Measurements from ENCODE around the gene VPS51. TPM values are rescaled to one million over a fixed set of nuclear protein-coding genes. Genes with fewer than 3 reads are reported as not detected.
"Not testable (repeated sequence)": the region's sequence is repeated elsewhere in the genome, so short reads cannot be mapped to it uniquely, and the experiment has no call there.

VPS51 gene
- total and polyA plus RNA-seq, 5 donors from 2014 or later, result 84.2 to 234 (median 96.9) TPM

DNA sequence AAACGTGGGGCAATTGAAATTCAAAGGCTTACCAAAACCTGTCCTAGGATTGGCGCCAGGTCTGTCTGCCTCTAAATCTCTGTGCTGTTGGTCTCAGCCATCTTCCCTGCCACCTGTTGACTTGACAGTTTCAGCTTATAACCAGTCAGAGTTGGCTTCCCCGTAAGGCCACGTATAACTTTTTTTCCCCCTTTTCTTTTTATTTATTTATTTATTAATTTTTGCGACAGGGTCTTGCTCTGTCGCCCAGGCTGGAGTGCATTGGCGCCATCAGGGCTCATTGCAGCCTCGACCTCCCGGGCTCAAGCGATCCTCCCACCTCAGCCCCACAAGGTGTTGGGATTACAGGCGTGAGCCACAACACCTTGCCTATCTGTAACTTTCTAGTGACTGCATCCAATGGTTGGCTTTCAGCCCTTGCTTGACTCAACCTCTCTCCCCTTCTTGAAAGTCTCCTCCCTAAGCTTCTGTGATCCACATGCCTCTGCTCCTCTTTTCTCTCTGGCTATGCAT, 39.7 kb downstream of the VPS51 start:
- peaks cover 8% of the 10 kb centered on the region for H3K36me3 Mint-ChIP-seq
- peaks cover 0 to 2% (median 0%) of the 10 kb centered on the region in 7 donors for H3K9me3 Mint-ChIP-seq
- H3K4me3 ChIP-seq (ENCODE audit: low read depth, low read length), result peak overlapping the region; percentile 87
- H3K4me1 ChIP-seq (ENCODE audit: control insufficient read depth, insufficient read depth, low read length, poor library complexity, severe bottlenecking), result peaks cover 38% of the 10 kb centered on the region
- peaks cover 4% of the 10 kb centered on the region for H3K27me3 ChIP-seq (ENCODE audit: control insufficient read depth, insufficient read depth, low read length)
- peaks cover 7 to 48% (median 23%) of the 10 kb centered on the region in 4 donors for H3K4me1 Mint-ChIP-seq
- peaks cover 7% of the 10 kb centered on the region for H3K27me3 Mint-ChIP-seq
- H3K9me3 ChIP-seq (ENCODE audit: control insufficient read depth in 2 of 2, low read length in 2 of 2), result no peaks in the 10 kb centered on the region
- peaks cover 19% of the 10 kb centered on the region for H3K36me3 ChIP-seq (ENCODE audit: control insufficient read depth, insufficient read depth, low read length)
- no peak for DNase-seq
- H3K4me3 Mint-ChIP-seq, result peak overlapping the region; percentile 96 to 100 (median 98)
- peak overlapping the region; percentile 99 for H3K27ac ChIP-seq (ENCODE audit: insufficient read depth, low read length, poor library complexity, severe bottlenecking)
- peak overlapping the region; percentile 99 to 100 (median 100) for H3K27ac Mint-ChIP-seq
- no peak for ATAC-seq (ENCODE audit: low read depth in 2 of 2)

DNA sequence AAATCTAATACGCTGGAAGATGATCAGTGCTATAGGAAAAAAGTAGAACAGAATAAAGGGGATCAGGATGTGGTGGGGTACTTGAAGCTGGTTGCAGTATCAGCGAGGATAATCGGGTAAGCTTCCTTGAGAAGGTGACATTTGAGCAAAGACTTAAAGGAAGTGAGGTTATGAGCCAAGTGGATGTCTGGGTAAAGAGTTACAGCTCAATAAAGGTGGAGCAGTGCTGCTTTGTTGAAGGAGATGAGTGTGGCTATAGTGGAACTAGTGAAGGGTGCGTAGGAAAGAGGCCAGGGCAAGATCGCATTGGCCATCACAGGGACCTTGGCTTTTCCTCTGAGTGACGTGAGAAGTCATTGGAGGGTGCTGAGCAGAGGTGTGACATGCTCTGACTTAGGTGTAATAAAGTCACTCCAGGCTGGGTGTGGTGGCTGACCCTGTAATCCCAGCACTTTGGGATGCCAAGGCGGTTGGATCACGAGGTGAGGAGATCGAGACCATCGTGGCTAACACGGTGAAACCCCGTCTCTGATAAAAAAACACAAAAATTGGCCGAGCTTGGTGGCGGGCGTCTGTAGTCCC, 40.6 kb downstream of the VPS51 start:
- H3K27me3 ChIP-seq (ENCODE audit: control insufficient read depth, insufficient read depth, low read length), result peaks cover 8% of the 10 kb centered on the region
- peaks cover 7% of the 10 kb centered on the region for H3K27me3 Mint-ChIP-seq
- no peaks in the 10 kb centered on the region for H3K36me3 Mint-ChIP-seq
- no peaks in the 10 kb centered on the region for H3K9me3 ChIP-seq (ENCODE audit: control insufficient read depth in 2 of 2, low read length in 2 of 2)
- H3K4me1 ChIP-seq (ENCODE audit: control insufficient read depth, insufficient read depth, low read length, poor library complexity, severe bottlenecking), result peaks cover 37% of the 10 kb centered on the region
- H3K4me1 Mint-ChIP-seq, result peaks cover 7 to 48% (median 23%) of the 10 kb centered on the region in 4 donors
- peaks cover 0 to 2% (median 0%) of the 10 kb centered on the region in 7 donors for H3K9me3 Mint-ChIP-seq
- H3K4me3 Mint-ChIP-seq, result peak overlapping the region; percentile 73 to 96 (median 86)
- ATAC-seq (ENCODE audit: low read depth in 2 of 2) (no peak), DNase-seq (no peak)
- peaks cover 10% of the 10 kb centered on the region for H3K36me3 ChIP-seq (ENCODE audit: control insufficient read depth, insufficient read depth, low read length)
- H3K27ac Mint-ChIP-seq, result peak overlapping the region; percentile 7 to 100 (median 97)
- H3K27ac ChIP-seq (ENCODE audit: insufficient read depth, low read length, poor library complexity, severe bottlenecking), result peak overlapping the region; percentile 99
- H3K4me3 ChIP-seq (ENCODE audit: low read depth, low read length), result no peak overlapping the region

DNA sequence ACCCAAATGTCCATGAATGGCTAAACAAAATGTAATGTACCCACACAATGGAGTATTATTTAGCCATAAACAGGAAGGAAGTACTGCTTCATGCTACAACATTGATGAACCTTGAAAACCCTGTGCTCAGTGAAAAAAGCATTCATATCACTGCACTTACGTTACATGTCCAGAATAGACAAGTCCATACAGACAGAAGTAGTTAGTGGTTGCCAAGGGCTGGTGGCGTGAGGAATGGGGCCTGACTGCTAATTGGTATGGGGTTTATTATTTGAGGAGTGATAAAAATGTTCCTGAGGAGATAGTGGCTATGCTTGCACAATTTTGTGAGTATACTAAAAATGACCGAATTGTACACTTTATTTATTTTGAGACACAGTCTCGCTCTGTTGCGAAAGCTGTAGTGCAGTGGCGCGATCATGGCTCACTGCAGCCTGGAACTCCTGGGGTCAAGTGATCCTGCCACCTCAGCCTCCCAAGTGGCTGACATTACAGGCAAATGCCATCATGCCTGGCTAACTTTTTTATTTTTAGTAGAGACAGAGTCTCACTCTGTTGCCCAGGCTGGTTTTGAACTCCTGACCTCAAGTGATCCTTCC, 46.0 kb downstream of the VPS51 start:
- Histone ChIP-seq H3K9me3 (ENCODE audit: control insufficient read depth in 2 of 2, low read length in 2 of 2) (no peaks in the 10 kb centered on the region), H3K27me3 (ENCODE audit: control insufficient read depth, insufficient read depth, low read length) (peaks cover 8% of the 10 kb centered on the region), H3K4me1 (ENCODE audit: control insufficient read depth, insufficient read depth, low read length, poor library complexity, severe bottlenecking) (no peaks in the 10 kb centered on the region), H3K36me3 (ENCODE audit: control insufficient read depth, insufficient read depth, low read length) (no peaks in the 10 kb centered on the region), H3K4me3 (ENCODE audit: low read depth, low read length) (no peak overlapping the region), H3K27ac (ENCODE audit: insufficient read depth, low read length, poor library complexity, severe bottlenecking) (no peak overlapping the region)
- no peak for DNase-seq
- Mint-ChIP-seq H3K27ac (no peak overlapping the region), H3K9me3 (peaks cover 0 to 2% (median 0%) of the 10 kb centered on the region in 7 donors), H3K4me1 (peaks cover 0 to 3% (median 2%) of the 10 kb centered on the region in 4 donors), H3K4me3 (no peak overlapping the region), H3K36me3 (no peaks in the 10 kb centered on the region), H3K27me3 (peaks cover 26% of the 10 kb centered on the region)
- ATAC-seq (ENCODE audit: low read depth in 2 of 2), result no peak

DNA sequence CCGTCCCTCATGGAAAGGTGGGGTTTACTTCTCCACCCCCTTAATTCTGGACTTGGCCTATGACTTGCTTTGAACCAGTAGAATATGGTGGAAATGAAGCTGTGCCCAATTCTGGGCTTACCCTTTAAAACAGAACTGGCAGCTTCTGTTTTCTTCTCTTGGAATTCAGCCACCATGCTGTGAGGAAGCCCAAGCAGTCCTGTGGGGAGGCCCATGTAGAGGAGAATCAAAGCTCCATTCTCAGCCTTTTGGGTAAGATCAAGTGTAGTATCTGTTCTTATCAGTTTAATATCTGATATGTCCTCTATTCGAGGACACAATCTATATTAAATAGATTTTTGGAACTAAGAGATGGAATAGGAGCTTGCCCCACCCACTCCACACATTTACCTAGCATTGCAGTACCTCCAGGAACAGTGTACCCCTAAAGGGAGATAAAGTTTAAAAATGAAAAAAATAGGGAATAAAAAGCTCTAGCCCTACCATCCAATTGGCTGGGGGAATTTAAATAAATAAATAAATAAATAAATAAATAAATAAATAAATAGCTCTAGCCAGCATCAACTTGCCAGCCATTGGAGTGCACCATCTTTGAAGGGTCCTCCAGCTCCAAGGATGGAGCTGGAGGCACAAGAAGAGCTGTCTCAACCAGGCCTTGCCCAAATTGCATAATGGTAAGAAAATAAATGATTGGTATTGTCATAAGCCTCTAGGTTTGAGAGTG, 51.5 kb downstream of the VPS51 start:
- no peak overlapping the region for H3K27ac ChIP-seq (ENCODE audit: insufficient read depth, low read length, poor library complexity, severe bottlenecking)
- H3K27me3 Mint-ChIP-seq, result peaks cover 31% of the 10 kb centered on the region
- H3K4me3 ChIP-seq (ENCODE audit: low read depth, low read length), result no peak overlapping the region
- H3K36me3 Mint-ChIP-seq, result no peaks in the 10 kb centered on the region
- H3K4me3 Mint-ChIP-seq, result no peak overlapping the region
- ATAC-seq (ENCODE audit: low read depth in 2 of 2), result no peak
- H3K27me3 ChIP-seq (ENCODE audit: control insufficient read depth, insufficient read depth, low read length), result no peaks in the 10 kb centered on the region
- no peaks in the 10 kb centered on the region for H3K36me3 ChIP-seq (ENCODE audit: control insufficient read depth, insufficient read depth, low read length)
- no peaks in the 10 kb centered on the region for H3K9me3 ChIP-seq (ENCODE audit: control insufficient read depth in 2 of 2, low read length in 2 of 2)
- H3K4me1 Mint-ChIP-seq, result no peaks in the 10 kb centered on the region
- no peak overlapping the region for H3K27ac Mint-ChIP-seq
- peaks cover 0 to 2% (median 0%) of the 10 kb centered on the region in 7 donors for H3K9me3 Mint-ChIP-seq
- H3K4me1 ChIP-seq (ENCODE audit: control insufficient read depth, insufficient read depth, low read length, poor library complexity, severe bottlenecking), result no peaks in the 10 kb centered on the region
- DNase-seq, result no peak

DNA sequence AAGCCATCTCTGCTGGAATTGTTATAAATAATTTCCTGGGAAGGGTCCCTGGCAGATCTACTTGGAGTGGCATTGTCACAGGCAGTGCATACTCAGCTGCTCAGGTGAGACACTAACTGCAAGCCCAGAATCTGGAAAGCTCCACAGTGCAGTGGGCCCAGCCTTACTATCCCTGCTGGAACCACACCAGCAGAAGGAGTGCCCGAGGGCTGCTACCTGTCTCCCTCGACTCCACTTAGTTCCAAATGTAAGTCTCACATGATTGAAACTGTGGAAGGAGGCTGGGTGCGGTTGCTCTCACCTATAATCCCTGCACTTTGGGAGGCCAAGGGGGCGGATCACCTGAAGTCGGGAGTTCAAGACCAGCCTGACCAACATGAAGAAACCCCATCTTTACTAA, 52.6 kb downstream of the VPS51 start:
- no peaks in the 10 kb centered on the region for H3K36me3 Mint-ChIP-seq
- no peaks in the 10 kb centered on the region for H3K36me3 ChIP-seq (ENCODE audit: control insufficient read depth, insufficient read depth, low read length)
- no peak for DNase-seq
- peaks cover 0 to 2% (median 0%) of the 10 kb centered on the region in 7 donors for H3K9me3 Mint-ChIP-seq
- no peak for ATAC-seq (ENCODE audit: low read depth in 2 of 2)
- H3K9me3 ChIP-seq (ENCODE audit: control insufficient read depth in 2 of 2, low read length in 2 of 2), result no peaks in the 10 kb centered on the region
- H3K27me3 ChIP-seq (ENCODE audit: control insufficient read depth, insufficient read depth, low read length), result no peaks in the 10 kb centered on the region
- H3K4me3 Mint-ChIP-seq, result no peak overlapping the region
- no peaks in the 10 kb centered on the region for H3K4me1 Mint-ChIP-seq
- peaks cover 38% of the 10 kb centered on the region for H3K27me3 Mint-ChIP-seq
- H3K27ac ChIP-seq (ENCODE audit: insufficient read depth, low read length, poor library complexity, severe bottlenecking), result no peak overlapping the region
- H3K4me3 ChIP-seq (ENCODE audit: low read depth, low read length), result no peak overlapping the region
- no peak overlapping the region for H3K27ac Mint-ChIP-seq
- no peaks in the 10 kb centered on the region for H3K4me1 ChIP-seq (ENCODE audit: control insufficient read depth, insufficient read depth, low read length, poor library complexity, severe bottlenecking)

DNA sequence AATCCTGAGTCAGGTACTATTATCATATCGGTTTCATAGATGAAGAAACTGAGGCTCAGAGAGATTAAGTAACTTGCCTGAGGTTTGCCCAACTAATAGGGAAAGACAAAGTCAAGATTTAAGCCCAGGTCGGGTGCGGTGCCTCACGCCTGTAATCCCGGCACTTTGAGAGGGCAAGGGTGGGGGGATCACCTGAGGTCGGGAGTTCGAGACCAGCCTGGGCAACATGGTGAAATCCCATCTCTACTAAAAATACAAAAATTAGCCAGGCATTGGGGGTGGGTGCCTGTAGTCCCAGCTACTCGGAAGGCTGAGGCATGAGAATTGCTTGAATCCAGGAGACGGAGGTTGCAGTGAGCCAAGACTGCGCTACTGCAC, 54.1 kb downstream of the VPS51 start:
- not testable (repeated sequence) for H3K27ac Mint-ChIP-seq; H3K4me1 ChIP-seq (ENCODE audit: control insufficient read depth, insufficient read depth, low read length, poor library complexity, severe bottlenecking); H3K36me3 ChIP-seq (ENCODE audit: control insufficient read depth, insufficient read depth, low read length); ATAC-seq (ENCODE audit: low read depth in 2 of 2); H3K36me3 Mint-ChIP-seq; H3K4me3 ChIP-seq (ENCODE audit: low read depth, low read length); H3K9me3 Mint-ChIP-seq; H3K4me1 Mint-ChIP-seq; H3K9me3 ChIP-seq (ENCODE audit: control insufficient read depth in 2 of 2, low read length in 2 of 2); H3K27me3 ChIP-seq (ENCODE audit: control insufficient read depth, insufficient read depth, low read length); H3K27ac ChIP-seq (ENCODE audit: insufficient read depth, low read length, poor library complexity, severe bottlenecking); DNase-seq; H3K4me3 Mint-ChIP-seq
- peaks cover 36% of the 10 kb centered on the region for H3K27me3 Mint-ChIP-seq

DNA sequence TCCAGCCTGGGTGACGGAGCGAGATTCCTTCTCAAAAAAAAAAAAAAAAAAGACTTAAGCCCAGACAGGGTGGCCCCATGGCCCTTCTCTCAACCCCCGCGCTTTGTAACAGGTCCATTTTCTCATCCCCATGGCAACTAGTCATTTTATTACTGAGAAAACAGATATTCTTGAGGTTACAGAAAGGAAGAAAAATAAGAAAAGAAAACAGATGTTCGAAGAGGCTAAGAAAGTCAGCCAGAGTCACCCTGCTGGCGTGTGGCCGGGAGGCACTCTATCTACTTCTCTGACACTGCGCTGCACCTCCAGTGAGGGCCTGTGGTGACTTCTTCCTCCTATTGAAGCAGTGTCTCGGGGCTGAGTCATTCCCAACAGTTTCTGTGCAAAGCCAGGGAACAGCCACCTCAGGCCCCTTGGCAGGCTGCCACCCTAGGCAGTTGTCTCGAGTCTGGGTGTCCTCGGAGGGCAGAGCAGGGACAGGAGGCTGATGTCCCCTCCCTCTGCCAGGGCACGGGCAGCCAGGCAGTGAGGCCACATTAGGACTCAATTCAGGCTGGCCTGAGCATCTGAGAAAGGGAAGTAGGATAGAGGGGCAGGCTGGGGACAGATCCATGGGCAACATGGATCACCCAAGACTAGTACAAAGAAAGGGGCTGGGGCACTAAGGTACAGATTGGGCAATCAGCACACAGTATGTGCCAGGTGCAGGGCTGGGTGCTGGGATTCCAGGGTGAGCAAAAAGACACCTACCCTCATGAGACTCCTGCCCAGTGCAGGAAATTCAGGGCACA, 54.7 kb downstream of the VPS51 start:
- Histone ChIP-seq H3K27me3 (ENCODE audit: control insufficient read depth, insufficient read depth, low read length) (no peaks in the 10 kb centered on the region), H3K4me3 (ENCODE audit: low read depth, low read length) (no peak overlapping the region), H3K36me3 (ENCODE audit: control insufficient read depth, insufficient read depth, low read length) (no peaks in the 10 kb centered on the region), H3K4me1 (ENCODE audit: control insufficient read depth, insufficient read depth, low read length, poor library complexity, severe bottlenecking) (no peaks in the 10 kb centered on the region), H3K9me3 (ENCODE audit: control insufficient read depth in 2 of 2, low read length in 2 of 2) (no peaks in the 10 kb centered on the region), H3K27ac (ENCODE audit: insufficient read depth, low read length, poor library complexity, severe bottlenecking) (no peak overlapping the region)
- no peaks in the 10 kb centered on the region for H3K36me3 Mint-ChIP-seq
- DNase-seq (no peak), ATAC-seq (ENCODE audit: low read depth in 2 of 2) (peak; percentile 50)
- H3K4me3 Mint-ChIP-seq, result no peak overlapping the region
- H3K27ac Mint-ChIP-seq, result peak overlapping the region in 1 of 3 donors; percentile 27
- H3K9me3 Mint-ChIP-seq, result no peaks in the 10 kb centered on the region
- H3K27me3 Mint-ChIP-seq, result peaks cover 30% of the 10 kb centered on the region
- no peaks in the 10 kb centered on the region for H3K4me1 Mint-ChIP-seq

Measured in CD4-positive, CD25-positive, alpha-beta regulatory T cell (primary cell).